Kidney epithelial cell (primary cell): ENCODE results near the gene E2F1. TPM values are rescaled to one million over a fixed set of nuclear protein-coding genes. Genes with fewer than 3 reads are reported as not detected.

ENCODE experiments used
- DNase-seq: peaks from one replicate; pipeline ENCODE4 v3.0.0-alpha.2; 2010; ENCODE audit warnings: low read depth
- H3K27me3 ChIP-seq: 2 replicates; pipeline ENCODE4 v1.6.0; 2011; ENCODE audit warnings: low read length; ENCODE audit not compliant: control insufficient read depth, insufficient read depth
- H3K36me3 ChIP-seq: 2 replicates; pipeline ENCODE4 v1.5.1; 2011; ENCODE audit warnings: low read length; ENCODE audit not compliant: control insufficient read depth, insufficient read depth
- H3K4me3 ChIP-seq: 2 replicates; pipeline ENCODE4 v1.5.1; 2011; ENCODE audit warnings: low read depth, mild to moderate bottlenecking, control low read depth, low read length
- CTCF ChIP-seq: IDR thresholded peaks from 2 replicates; pipeline ENCODE4 v1.5.1; 2011; ENCODE audit warnings: mild to moderate bottlenecking, moderate library complexity, low read length, control low read depth, inconsistent platforms; ENCODE audit not compliant: insufficient read depth, poor library complexity, severe bottlenecking
- total RNA-seq: library from RNA; depleted of rRNA; stranded (reverse); fragments of >200 nt; gene quantifications from 2 replicates; pipeline ENCODE4 v1.2.3, GENCODE V29; 2015

Gene E2F1
- total RNA-seq, 1 donor from 2014 or later: 4.1 TPM

GRCh38 chr20:33687993-33688937, 2.1 kb upstream of the E2F1 start:
- no peaks in the 10 kb centered on the region for H3K36me3 ChIP-seq
- no peaks in the 10 kb centered on the region for H3K27me3 ChIP-seq
- no peak overlapping the region for H3K4me3 ChIP-seq
- no peak for DNase-seq
- TF ChIP-seq CTCF: no peak

- DNase-seq: no peak
- H3K4me3 ChIP-seq: no peak overlapping the region
- no peaks in the 10 kb centered on the region for H3K27me3 ChIP-seq
- no peaks in the 10 kb centered on the region for H3K36me3 ChIP-seq
- no peak for TF ChIP-seq CTCF
Measured at GRCh38 chr20:33687370-33687915, 1.3 kb upstream of the E2F1 start.

- no peak for DNase-seq
- Histone ChIP-seq H3K27me3 (no peaks in the 10 kb centered on the region), H3K36me3 (no peaks in the 10 kb centered on the region), H3K4me3 (no peak overlapping the region)
- TF ChIP-seq CTCF: no peak
Measured at GRCh38 chr20:33686984-33687366, 790 bp upstream of the E2F1 start.

- TF ChIP-seq CTCF: no peak
- Histone ChIP-seq H3K27me3 (no peaks in the 10 kb centered on the region), H3K36me3 (no peaks in the 10 kb centered on the region), H3K4me3 (peak overlapping the region; percentile 47)
- no peak for DNase-seq
Measured at GRCh38 chr20:33685328-33686099, 671 bp downstream of the E2F1 start.

GRCh38 chr20:33684533-33685327, 1.5 kb downstream of the E2F1 start:
- Histone ChIP-seq H3K4me3 (peak overlapping the region; percentile 47), H3K36me3 (no peaks in the 10 kb centered on the region), H3K27me3 (no peaks in the 10 kb centered on the region)
- no peak for DNase-seq
- TF ChIP-seq CTCF: no peak
